Activated CD8-positive, alpha-beta memory T cell treated with anti-CD3 and anti-CD28 coated beads for 4 hours (primary cell): ENCODE measurements around the gene CTNNA1.
A peak's percentile ranks its signal among the peaks of the same experiment; 100 is the strongest.

Experiments
- DNase-seq, 2 donors: peaks; one replicate each; pipeline ENCODE4 v3.0.0-alpha.2; 2020; ENCODE audit warnings: low read depth in 2 of 2

CTNNA1 gene

GRCh38 chr5:138966236-138966985 is 213.2 kb downstream of the CTNNA1 start:
- DNase-seq, result no peak

GRCh38 chr5:138967791-138968448 is 214.7 kb downstream of the CTNNA1 start:
- no peak for DNase-seq

GRCh38 chr5:138968601-138969000 is 215.4 kb downstream of the CTNNA1 start:
- no peak for DNase-seq

GRCh38 chr5:138969323-138970002 is 216.2 kb downstream of the CTNNA1 start:
- no peak for DNase-seq

DNA sequence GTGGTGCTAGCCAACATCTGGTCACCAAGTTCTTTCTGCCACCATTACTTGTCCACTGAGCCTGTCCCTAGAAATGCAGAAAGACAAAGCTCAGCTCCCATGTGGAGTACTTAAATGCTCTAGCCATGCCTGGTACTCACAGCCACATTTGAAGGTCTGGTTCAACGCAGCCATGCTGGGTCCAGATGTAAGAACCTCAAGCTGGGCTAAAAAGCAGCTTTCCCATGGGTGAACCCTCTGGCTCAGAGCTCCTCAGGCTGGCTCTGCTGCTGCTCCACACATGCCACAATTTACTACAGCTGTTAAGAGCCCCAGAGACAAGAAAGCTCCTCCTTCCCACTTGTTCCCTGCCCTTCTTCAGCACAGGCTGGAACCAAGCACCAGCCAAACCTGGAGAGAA is 219.0 kb downstream of the CTNNA1 start:
- no peak for DNase-seq

DNA sequence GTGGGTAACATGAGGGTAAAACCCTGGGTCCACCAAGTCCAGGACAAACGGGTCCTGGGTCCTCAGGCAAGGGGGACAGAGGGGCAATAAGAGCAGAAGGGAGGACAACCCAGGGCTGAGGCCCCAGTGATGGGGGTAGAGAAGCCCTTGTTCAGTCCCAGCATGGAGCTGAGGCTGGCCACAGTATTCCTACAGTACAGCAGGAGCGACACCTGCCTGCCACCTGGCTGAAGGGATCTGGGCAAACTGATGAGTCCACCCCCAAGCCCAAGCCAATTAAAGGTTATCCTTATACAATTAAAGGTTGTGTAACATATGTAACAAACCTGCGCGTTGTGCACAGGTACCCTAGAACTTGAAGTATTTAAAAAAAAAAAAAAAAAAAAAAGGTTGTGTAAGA is 219.6 kb downstream of the CTNNA1 start:
- no peak for DNase-seq

GRCh38 chr5:138974227-138975063 is 221.2 kb downstream of the CTNNA1 start:
- no peak for DNase-seq

GRCh38 chr5:138975098-138975847 is 222.0 kb downstream of the CTNNA1 start:
- DNase-seq, result no peak

GRCh38 chr5:138978080-138978479 is 224.9 kb downstream of the CTNNA1 start:
- no peak for DNase-seq

DNA sequence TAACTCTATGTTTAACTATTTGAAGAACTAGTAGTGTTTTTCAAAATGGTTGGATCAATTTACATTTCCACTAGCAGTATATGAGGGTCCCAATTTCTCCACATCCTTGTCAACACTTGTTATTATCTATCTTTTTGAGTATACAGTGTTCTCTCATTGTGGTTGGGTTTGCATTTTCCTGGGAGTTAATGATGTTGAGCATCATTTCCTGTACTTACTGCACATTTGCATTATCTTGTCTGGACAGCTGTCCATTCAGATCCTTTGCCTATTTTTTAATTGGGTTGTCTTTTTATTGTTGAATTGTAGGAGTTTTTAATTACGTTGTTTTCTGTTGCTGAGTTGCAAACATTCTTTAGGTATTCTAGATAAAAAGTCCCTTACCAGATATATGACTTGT is 225.4 kb downstream of the CTNNA1 start:
- DNase-seq, result no peak

GRCh38 chr5:138979684-138980280 is 226.6 kb downstream of the CTNNA1 start:
- peak in 1 of 2 donors; percentile 11 for DNase-seq

DNA sequence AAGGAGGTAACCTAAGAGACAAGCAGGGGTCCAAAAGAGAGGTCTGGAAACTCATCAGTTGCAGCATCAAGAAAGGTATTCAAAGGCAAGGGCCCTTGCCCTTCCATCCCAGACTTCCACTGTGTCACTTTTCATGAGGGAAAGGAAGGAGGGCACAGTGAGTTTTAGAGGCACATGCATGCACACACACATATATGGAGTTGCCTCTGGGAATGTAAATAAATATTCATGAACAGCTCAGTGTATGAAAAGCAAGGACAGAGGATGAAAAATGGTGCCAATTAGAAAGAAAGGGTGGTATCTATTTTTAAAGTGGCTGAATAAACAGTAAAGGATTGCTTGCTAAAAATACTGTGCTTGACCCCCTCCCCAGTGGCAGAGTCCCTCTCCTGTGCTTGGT is 227.2 kb downstream of the CTNNA1 start:
- no peak for DNase-seq

- DNase-seq, result no peak
These were observed 227.9 kb downstream of the CTNNA1 start for GRCh38 chr5:138981131-138981530.

- no peak for DNase-seq
These were observed 228.4 kb downstream of the CTNNA1 start for GRCh38 chr5:138981586-138981985.

DNA sequence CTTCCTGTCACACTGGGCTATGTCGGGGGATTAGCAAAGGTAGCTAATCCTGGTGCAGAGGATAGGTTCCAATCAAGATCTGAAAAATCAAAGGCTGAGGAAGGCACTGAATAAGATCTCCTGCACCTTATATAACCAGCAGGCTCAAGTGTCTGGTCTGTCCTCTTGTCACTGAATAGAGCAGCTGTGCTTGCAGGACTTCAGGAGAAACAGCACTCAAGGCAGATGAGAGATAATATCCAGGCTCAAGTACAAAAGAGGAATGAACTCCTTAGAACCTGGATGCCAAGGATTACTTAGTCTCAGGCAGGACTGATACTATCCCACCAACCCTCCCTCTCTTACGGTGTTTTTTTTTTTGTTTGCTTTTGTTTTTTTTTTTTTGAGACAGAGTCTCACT is 230.8 kb downstream of the CTNNA1 start:
- no peak for DNase-seq
